Muscle of arm (tissue), 14 donors: ENCODE measurements around the gene TACC2. TPM values are rescaled to one million over a fixed set of nuclear protein-coding genes. Genes with fewer than 3 reads are reported as not detected.
"Not testable (repeated sequence)": the region's sequence is repeated elsewhere in the genome, so short reads cannot be mapped to it uniquely, and the experiment has no call there.

Experiments
- DNase-seq: peaks from one replicate; pipeline ENCODE4 v3.0.0-alpha.2; 2013
- long read RNA-seq, 11 donors: transcript quantifications; one replicate each; lab custom pipeline, GENCODE V29; 2026
- polyA plus RNA-seq, 12 donors: library from polyadenylated mRNA; unstranded; fragments of 120-200 nt; gene quantifications; one replicate each; pipeline ENCODE4 v1.2.1, GENCODE V29; 2013; ENCODE audit not compliant: insufficient read length in 12 of 12

Gene TACC2, protein sequence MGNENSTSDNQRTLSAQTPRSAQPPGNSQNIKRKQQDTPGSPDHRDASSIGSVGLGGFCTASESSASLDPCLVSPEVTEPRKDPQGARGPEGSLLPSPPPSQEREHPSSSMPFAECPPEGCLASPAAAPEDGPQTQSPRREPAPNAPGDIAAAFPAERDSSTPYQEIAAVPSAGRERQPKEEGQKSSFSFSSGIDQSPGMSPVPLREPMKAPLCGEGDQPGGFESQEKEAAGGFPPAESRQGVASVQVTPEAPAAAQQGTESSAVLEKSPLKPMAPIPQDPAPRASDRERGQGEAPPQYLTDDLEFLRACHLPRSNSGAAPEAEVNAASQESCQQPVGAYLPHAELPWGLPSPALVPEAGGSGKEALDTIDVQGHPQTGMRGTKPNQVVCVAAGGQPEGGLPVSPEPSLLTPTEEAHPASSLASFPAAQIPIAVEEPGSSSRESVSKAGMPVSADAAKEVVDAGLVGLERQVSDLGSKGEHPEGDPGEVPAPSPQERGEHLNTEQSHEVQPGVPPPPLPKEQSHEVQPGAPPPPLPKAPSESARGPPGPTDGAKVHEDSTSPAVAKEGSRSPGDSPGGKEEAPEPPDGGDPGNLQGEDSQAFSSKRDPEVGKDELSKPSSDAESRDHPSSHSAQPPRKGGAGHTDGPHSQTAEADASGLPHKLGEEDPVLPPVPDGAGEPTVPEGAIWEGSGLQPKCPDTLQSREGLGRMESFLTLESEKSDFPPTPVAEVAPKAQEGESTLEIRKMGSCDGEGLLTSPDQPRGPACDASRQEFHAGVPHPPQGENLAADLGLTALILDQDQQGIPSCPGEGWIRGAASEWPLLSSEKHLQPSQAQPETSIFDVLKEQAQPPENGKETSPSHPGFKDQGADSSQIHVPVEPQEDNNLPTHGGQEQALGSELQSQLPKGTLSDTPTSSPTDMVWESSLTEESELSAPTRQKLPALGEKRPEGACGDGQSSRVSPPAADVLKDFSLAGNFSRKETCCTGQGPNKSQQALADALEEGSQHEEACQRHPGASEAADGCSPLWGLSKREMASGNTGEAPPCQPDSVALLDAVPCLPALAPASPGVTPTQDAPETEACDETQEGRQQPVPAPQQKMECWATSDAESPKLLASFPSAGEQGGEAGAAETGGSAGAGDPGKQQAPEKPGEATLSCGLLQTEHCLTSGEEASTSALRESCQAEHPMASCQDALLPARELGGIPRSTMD (N-terminal part only)
- polyA plus RNA-seq = 100 to 1,000 TPM in 8 of 12 donors, 10 to 100 TPM in 3, not detected in 1; 87.2 to 147 (median 116) TPM
- long read RNA-seq, donor 1, transcript TACC2-213 (4 exons, 3,109 nt) = major isoform, 8 of 57 reads
- long read RNA-seq, donor 1, partial matches to known transcripts = 39 of 57 reads
- long read RNA-seq, donor 1, other reads (novel, unspliced or antisense) = 8 of 57 reads
- long read RNA-seq, donor 2, partial matches to known transcripts = 53 of 66 reads
- long read RNA-seq, donor 2, other reads (novel, unspliced or antisense) = 9 of 66 reads
- long read RNA-seq, donor 3, partial matches to known transcripts = 27 of 27 reads
- long read RNA-seq, donor 3, other reads (novel, unspliced or antisense) = 0 of 27 reads
- long read RNA-seq, donor 4, partial matches to known transcripts = 20 of 31 reads
- long read RNA-seq, donor 4, other reads (novel, unspliced or antisense) = 8 of 31 reads
- long read RNA-seq, donor 5 = 0 reads
- long read RNA-seq, donor 6, partial matches to known transcripts = 26 of 27 reads
- long read RNA-seq, donor 6, other reads (novel, unspliced or antisense) = 0 of 27 reads
- long read RNA-seq, donor 7, partial matches to known transcripts = 5 of 7 reads
- long read RNA-seq, donor 7, other reads (novel, unspliced or antisense) = 0 of 7 reads
- long read RNA-seq, donor 8, partial matches to known transcripts = 90 of 104 reads
- long read RNA-seq, donor 8, other reads (novel, unspliced or antisense) = 11 of 104 reads
- long read RNA-seq, donor 9, partial matches to known transcripts = 16 of 19 reads
- long read RNA-seq, donor 9, other reads (novel, unspliced or antisense) = 0 of 19 reads
- long read RNA-seq, donor 10, partial matches to known transcripts = 61 of 85 reads
- long read RNA-seq, donor 10, other reads (novel, unspliced or antisense) = 20 of 85 reads
- long read RNA-seq, donor 11, partial matches to known transcripts = 26 of 29 reads
- long read RNA-seq, donor 11, other reads (novel, unspliced or antisense) = 0 of 29 reads

DNA sequence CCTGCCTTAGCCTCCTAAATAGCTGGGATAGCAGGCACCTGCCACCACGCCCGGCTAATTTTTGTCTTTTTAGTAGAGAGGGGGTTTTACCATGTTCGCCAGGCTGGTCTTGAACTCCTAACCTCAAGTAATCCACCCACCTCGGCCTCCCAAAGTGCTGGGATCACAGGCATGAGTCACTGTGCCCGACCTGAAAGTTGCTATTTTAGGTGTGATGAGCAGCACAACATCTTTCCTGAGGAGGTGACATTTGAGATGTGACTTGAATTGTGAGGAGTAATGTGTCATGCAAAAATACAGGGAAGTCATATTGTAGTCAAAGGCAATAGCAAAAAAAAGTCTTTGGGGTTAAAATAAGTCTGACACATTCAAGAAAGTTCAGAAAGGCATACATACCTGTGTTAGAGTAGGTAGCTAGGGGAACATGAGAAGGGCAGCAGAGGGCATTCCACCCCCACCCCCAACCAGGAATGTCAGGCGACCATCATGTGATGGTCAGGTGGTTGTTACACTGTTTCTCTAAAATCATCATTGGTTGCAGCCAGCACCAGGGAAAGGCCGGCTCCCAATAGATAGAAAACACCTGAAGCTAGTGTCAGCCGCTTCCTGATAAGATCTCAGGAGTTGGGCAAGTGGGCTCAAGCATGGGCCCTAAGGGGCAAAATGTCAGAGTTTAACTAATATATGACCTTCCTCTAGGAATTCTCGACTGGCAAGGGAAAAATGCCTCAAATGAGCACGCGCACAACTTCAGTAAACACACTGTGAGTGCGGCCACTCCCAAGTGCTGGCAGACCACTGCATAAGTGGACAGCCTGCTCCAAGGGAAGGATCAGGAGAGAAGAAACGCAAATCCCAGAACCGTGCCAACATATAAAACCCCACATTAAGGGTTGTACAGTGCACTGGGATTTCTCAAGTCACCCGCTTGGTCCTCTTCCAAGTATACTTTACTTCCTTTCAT, at the start of gene TACC2:
TSS of gene TACC2 (plus strand) at position 803 of the 964 bp plus-strand sequence. CDS start 32,819 bp downstream, outside the sequence.
- DNase-seq = no peak

DNA sequence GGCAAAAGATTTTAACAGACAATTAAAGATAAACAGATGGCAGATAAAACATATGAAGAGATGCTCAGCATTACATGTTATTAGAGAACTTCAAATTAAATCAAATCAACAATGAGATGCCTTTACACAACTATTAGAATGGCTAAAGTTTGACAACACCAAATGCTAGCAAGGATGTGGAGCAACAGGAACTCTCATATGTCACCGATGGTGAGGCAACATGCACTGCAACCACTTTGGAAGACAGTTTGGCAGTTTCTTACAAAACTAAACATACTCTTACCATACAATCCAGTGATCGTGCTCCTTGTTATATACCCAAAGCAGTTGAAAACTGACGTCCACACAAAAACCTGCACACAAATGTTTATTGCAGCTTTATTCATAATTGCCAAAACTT, 47.4 kb upstream of the TACC2 start:
- no peak for DNase-seq

DNA sequence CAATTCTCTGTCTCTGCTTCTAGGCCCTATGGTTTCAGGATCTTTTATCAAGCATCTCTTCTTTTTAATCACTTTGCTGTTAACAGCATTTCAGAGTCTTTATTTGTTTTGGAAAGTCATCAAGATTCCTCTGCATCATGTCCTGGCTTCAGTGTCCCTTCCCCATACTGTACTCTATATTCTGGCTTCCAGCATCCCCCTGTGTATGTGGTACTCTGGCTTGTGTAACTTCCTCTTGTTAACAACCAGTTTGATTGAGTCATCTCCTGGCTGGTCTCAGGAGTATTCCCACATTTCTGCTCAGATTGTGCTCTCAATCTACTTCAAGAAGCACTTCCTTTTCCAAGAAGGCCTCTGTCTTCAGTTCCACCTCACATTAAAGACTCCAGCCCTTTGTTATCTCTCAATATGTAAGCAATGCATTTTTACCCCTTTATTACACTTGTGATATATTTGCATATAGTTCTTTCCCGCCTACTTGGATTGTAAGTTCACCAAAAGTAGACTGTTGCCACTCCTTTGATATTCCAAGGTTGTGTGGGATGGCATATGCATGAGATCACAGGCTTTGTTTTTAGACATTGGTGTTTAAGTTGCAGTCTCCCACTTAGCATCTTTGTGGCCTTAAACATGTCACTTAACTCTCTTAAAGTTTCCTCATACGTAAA, 46.1 kb upstream of the TACC2 start:
- DNase-seq = peak; percentile 57

DNA sequence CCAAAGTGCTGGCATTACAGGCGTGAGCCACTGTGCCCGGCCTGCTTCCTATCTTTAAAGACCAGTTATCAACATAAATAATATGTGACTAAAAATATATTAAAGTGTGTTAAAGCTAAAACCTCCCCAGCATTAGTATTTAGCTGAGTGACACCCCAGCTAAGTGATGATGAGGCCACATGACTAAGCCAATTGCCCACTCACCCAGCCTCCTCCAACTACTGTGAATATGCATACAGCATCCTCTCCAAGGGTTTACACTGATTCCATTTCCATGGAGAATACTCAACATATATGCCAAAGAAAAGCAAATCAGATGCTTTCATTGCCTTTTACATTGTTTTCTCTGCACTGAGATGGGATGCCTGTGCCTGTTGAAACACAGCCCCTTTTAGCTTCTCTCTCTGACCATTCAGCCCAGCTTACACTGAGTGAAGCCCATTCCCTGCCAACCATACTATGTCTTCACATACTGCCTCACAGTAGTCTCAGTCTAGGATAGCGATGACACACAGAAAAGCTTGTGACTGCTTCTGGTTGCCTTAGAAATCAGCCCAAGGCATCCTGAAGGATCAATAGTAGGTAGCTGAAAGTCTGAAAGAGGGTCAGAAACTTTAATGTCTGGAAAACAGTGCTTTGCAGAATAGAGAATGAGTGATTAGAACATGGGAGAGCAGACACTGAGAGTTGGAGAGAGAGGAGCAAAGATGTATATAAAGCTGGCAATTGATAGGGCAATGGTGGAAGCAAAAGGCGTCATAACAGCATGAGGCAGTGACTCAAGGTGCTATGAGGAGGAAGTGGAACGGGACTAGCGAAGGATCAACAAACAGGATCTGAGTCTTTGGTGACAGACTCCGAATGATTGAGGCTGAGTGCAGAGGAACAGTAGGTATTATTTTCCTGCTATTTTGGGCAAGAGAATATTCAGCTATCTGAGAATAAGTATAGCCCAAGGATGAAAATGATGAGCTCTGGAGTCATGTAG, 41.3 kb upstream of the TACC2 start:
- DNase-seq = no peak

DNA sequence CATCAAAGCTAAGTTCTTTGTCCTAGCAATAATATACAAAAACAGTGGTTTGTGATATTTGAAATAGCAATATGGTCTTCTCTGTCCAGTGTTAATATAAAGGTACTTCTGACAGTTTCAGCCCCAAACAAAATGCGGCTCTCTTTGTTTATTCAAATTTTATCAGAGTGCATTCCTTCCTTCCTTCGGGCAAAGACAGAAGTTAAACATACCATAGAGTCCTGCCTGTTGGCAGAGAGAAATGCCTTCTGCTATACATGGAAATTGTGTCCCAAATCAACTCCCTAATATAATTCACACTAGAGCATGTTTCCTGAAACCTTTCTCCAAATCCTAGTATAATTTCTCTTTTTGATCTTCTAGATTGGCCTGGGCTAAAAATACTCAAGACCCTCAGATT, 39.9 kb upstream of the TACC2 start:
- no peak for DNase-seq

DNA sequence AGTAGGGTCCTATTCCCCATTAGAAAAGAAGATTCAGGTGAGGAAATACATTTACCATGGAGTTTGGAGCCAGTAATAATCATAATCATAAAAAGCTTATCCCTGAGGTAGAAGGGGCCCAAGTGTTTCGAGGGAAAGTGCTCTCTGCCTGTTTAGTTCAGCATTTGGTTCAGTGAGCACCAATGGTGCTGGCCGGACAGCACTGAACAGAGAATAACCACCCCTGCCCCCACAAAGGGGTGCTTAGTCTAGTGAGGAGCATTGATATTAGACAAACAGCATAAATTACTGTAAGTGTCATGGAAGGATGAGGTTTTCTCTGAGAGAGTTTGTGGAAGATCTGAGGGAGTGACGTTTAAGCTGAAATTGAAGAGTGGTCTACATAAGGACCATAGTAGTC, 39.5 kb upstream of the TACC2 start:
- DNase-seq = no peak

DNA sequence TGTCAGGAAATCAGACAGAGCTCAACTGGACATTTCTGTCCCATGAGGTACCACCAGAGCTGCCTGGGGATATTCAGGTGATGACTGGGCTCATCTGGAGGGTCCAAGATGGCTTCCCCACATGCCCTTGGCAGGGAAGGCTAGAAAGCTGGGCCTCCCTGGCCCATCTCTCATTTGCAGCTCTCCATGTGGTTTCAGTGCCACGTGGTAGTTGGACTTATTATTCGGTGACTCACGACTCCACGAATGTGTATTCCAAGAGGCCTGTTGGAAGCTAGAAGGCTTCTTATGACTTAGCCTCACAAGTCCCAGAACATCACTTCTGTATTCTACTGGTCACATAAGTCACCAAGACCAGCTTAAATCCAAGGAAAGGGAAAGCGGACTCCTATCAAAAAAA, 36.7 kb upstream of the TACC2 start:
- DNase-seq = no peak

DNA sequence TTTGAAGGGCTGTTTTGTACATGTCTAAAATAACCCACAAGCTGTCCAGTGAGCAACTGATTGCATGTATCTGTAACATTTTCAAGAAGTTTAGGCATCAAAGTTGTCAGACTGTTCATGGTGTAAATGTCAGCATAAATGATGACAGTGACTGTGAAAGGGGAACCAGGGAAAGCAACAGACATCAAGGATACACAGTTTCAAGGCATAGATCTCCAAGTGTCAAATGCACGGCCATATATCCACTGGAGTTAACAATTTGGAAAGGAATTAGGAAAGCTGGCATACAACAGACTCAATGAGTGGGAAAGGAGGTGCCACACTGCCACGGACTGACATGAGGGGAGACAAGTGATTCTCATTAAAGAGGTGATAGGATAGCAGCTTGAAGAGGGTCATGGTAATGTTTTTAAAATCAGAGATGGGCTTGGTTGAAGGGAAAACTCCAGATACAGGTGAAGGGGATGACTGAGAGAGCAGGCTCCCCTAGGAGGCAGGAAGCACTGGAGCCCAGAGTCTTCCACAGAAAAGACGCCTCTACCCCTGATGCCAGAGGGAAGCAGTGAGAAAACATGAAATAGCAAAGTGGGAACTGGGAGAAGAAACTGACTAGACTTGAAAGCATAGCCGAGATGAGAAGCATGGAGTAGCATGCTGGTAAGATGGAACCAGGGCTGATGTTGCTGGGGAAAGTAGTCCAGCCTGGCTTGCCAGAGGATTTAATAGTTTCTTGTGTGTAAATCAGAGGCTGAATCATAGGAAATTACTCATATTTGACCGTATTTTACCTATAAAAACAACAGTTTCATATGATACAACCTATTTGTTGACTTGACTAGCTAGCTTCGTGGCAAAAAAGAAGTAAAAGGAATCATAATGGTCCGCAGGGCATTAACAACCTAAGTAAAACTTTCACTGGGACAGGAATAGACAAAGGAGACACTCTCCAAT, 32.6 kb upstream of the TACC2 start:
- DNase-seq = no peak

DNA sequence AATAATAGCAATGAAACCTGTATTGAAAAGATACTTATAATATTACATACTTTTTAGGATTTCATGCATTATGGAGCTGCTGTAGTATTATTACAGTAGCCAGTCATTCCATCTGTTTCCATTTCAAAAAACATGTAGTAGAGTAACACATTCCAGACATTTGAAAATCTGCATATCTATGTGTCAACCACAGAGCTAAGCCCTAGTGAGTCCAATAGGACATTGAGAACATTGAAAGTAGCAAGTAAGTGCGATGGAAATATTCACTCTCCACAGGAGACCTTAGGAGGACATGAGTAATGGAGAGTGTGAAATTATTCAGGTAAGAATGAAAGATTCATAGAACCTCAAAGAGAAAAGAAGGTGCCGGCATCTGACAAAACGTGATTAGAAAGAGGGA, 29.3 kb upstream of the TACC2 start:
- DNase-seq = no peak

DNA sequence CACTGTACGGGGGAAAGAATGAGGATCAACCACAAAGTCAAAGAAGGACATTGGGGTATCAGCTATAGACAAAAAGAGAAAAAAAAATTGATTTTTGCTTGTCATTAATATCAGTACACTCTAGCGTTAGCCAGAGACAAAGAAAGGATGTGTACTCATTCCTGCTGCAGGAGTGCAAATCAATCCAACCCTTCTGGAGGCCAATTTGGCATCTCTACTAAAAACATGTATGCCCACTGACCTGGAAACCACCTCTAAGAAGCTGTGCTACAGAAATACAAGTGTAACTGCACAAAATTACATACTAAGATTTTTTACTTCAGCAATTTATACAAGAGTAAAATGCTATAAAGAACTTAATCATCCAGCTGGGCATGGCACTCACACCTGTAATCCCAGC, 27.5 kb upstream of the TACC2 start:
- DNase-seq = no peak

DNA sequence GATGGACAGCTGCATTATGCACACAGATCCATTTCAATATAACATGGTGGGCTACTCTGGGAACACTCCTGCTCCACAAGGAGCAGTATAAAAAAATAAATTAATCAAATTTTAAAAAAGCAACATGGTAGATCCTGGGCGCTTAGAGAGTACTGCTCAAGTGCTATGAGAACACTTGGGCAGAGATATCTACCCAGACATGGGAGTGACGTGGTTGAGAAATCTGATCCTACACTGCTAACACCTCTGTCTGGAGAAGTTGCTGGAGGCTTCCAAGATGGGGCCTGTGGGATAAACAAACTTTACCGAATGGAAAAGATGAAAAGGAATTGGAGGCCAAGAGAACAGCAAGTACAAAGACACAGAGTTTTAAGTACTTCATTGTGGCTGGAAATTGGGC, 23.0 kb upstream of the TACC2 start:
- DNase-seq = no peak

DNA sequence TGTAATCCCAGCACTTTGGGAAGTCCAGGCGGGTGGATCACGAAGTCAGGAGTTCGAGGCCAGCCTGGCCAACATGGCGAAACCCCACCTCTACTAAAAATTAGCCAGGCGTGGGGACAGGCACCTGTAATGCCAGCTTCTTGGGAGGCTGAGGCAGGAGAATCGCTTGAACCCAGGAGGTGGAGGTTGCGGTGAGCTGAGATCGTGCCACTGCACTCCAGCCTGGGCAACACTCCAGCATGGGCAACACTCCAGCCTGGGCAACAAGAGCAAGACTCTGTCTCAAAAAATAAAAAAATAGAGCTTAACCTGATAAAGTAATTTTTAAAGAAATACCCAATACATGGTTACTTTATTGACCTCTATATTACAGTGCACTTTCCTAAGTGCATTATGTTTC, 19.9 kb upstream of the TACC2 start:
- DNase-seq = not testable (repeated sequence)

DNA sequence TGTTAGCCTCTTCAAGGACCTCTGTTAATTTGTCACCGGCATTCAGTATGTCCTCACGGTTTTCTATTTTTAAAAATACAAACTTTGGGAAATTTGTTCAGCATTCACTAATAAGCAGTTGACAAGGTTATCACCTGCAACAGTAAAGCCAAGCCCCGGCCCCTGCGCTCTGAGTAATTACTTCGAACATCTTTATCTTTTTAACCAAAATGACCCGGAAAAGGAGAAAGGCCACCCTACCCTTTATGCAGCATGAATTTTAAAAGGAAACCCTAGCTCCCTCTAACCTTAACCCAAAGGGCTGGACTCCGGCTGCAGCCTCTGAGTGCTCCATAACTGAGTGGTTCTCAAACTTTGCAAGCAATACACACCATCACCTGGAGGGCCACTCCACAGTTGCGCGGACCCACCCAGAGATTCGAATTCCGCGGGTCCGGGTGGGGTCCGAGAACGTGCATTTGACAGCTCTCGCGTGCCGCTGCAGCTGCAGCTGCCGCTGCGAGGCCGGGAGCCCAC, 14.9 kb upstream of the TACC2 start:
- DNase-seq = no peak

DNA sequence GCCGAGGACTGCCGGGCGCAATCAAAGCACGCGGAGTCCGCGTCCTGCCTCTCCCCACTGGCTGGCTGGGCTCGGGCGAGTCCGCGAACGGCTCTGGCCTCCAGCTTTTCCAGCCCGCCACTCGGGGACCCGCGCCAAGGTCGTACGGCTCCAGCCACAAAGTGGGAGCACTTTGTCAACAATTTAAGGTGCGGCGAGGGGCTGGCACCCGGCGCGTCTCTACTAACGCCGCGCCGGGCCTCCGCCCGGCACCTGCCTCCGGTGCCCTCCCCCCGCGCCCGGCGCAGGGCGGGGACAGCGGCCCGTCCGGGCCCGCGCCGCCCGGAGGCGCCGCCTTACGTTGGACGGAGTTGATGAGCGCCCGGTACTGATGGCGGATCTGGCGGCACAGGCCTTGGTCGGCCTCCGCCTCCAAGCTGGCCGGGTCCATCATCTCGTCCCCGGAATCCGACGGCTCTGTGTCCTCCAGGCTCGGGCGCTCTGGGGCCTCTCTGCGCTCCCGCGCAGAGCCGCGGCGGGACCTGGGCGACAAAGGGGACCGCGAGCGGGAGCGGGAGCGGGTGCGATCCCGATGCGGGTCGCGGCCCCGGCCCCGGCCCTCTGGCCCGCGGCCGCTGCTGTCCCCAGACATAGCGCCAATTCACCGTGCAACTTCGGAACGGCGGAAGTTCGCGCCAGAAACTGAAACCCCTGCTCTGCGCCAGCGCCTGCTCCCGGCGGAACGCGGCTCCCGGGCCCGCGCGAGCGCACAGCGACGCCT, 14.2 kb upstream of the TACC2 start, which contains the start of gene NSMCE4A:
TSS of gene NSMCE4A (minus strand) at position 683 of the 760 bp plus-strand sequence. CDS start at position 631, 52 bp downstream.
- peak; percentile 76 for DNase-seq
